H9 (cell line): ENCODE measurements around the gene FPGT. TPM values are rescaled to one million over a fixed set of nuclear protein-coding genes. Genes with fewer than 3 reads are reported as not detected.
A peak's percentile ranks its signal among the peaks of the same experiment; 100 is the strongest.

ENCODE experiments used
- DNase-seq: peaks from one replicate; pipeline ENCODE4 v3.0.0-alpha.2; 2017
- H2AFZ ChIP-seq: one replicate; pipeline ENCODE4 v1.6.1; 2013; ENCODE audit warnings: mild to moderate bottlenecking, low read length, control low read depth, moderate library complexity
- H2AK5ac ChIP-seq: 2 replicates; pipeline ENCODE4 v1.6.1; 2013; ENCODE audit warnings: low read length, control low read depth, mixed read lengths; ENCODE audit not compliant: insufficient read length
- H2BK120ac ChIP-seq: one replicate; pipeline ENCODE4 v1.6.1; 2013; ENCODE audit warnings: low read depth, mild to moderate bottlenecking, low read length, control low read depth, inconsistent platforms; ENCODE audit not compliant: poor library complexity, severe bottlenecking
- H2BK12ac ChIP-seq: 2 replicates; pipeline ENCODE4 v1.6.1; 2013; ENCODE audit warnings: low read length, control low read depth, mixed read lengths, low read depth; ENCODE audit not compliant: insufficient read length
- H2BK15ac ChIP-seq: 2 replicates; pipeline ENCODE4 v1.6.1; 2013; ENCODE audit warnings: low read depth, low read length, control low read depth
- H2BK20ac ChIP-seq: one replicate; pipeline ENCODE4 v1.6.1; 2013; ENCODE audit warnings: low read depth, mild to moderate bottlenecking, low read length, control low read depth, inconsistent platforms; ENCODE audit not compliant: poor library complexity, severe bottlenecking
- H2BK5ac ChIP-seq: 2 replicates; pipeline ENCODE4 v1.6.1; 2013; ENCODE audit warnings: low read length, control low read depth, mixed read lengths; ENCODE audit not compliant: insufficient read length
- H3K14ac ChIP-seq: 2 replicates; pipeline ENCODE4 v1.6.1; 2013; ENCODE audit warnings: low read length, control low read depth; ENCODE audit not compliant: insufficient read depth
- H3K18ac ChIP-seq: 2 replicates; pipeline ENCODE4 v1.6.1; 2013; ENCODE audit warnings: low read depth, mild to moderate bottlenecking, mixed read lengths, low read length, control low read depth; ENCODE audit not compliant: insufficient read length
- H3K23ac ChIP-seq: 2 replicates; pipeline ENCODE4 v1.6.1; 2013; ENCODE audit warnings: low read length, control low read depth, mixed read lengths, low read depth; ENCODE audit not compliant: insufficient read length
- H3K23me2 ChIP-seq: 2 replicates; pipeline ENCODE4 v1.6.1; 2013; ENCODE audit warnings: low read depth, mild to moderate bottlenecking, mixed read lengths, low read length, control low read depth; ENCODE audit not compliant: insufficient read length, poor library complexity, severe bottlenecking
- H3K27ac ChIP-seq: 2 replicates; pipeline ENCODE4 v1.5.1; 2013; ENCODE audit warnings: low read length, control low read depth, mixed read lengths, low read depth; ENCODE audit not compliant: insufficient read length
- H3K27me3 ChIP-seq: 2 replicates; pipeline ENCODE4 v1.6.1; 2013; ENCODE audit warnings: low read length, control low read depth, inconsistent platforms; ENCODE audit not compliant: insufficient read depth
- H3K4ac ChIP-seq: 2 replicates; pipeline ENCODE4 v1.6.1; 2013; ENCODE audit warnings: low read depth, mild to moderate bottlenecking, control low read depth, inconsistent platforms, low read length, moderate library complexity
- H3K4me1 ChIP-seq: 2 replicates; pipeline ENCODE4 v1.6.1; 2013; ENCODE audit warnings: low read length, control low read depth, inconsistent platforms; ENCODE audit not compliant: insufficient read depth
- H3K4me2 ChIP-seq: 2 replicates; pipeline ENCODE4 v1.6.1; 2013; ENCODE audit warnings: low read length, control low read depth, mixed read lengths; ENCODE audit not compliant: insufficient read length, insufficient read depth
- H3K56ac ChIP-seq: 2 replicates; pipeline ENCODE4 v1.6.1; 2013; ENCODE audit warnings: low read depth, mild to moderate bottlenecking, mixed read lengths, low read length, control low read depth; ENCODE audit not compliant: insufficient read length
- H3K79me1 ChIP-seq: 2 replicates; pipeline ENCODE4 v1.6.1; 2013; ENCODE audit warnings: low read depth, mild to moderate bottlenecking, moderate library complexity, low read length, control low read depth, inconsistent platforms; ENCODE audit not compliant: insufficient read depth, poor library complexity, severe bottlenecking
- H3K79me2 ChIP-seq: 2 replicates; pipeline ENCODE4 v1.6.1; 2013; ENCODE audit warnings: low read length, control low read depth, inconsistent platforms; ENCODE audit not compliant: insufficient read depth
- H3K9ac ChIP-seq: 2 replicates; pipeline ENCODE4 v1.6.1; 2013; ENCODE audit warnings: low read length, control low read depth, mixed read lengths; ENCODE audit not compliant: insufficient read length; ENCODE audit errors: extremely low read depth
- H3K9me3 ChIP-seq: one replicate; pipeline ENCODE4 v1.6.1; 2013; ENCODE audit warnings: low read depth, low read length, inconsistent platforms; ENCODE audit not compliant: control insufficient read depth
- H3T11ph ChIP-seq: one replicate; pipeline ENCODE4 v1.6.1; 2013; ENCODE audit warnings: mild to moderate bottlenecking, low read length, control low read depth, inconsistent platforms
- H4K20me1 ChIP-seq: one replicate; pipeline ENCODE4 v1.6.1; 2013; ENCODE audit not compliant: control insufficient read depth, insufficient read length, insufficient read depth
- H4K5ac ChIP-seq: 2 replicates; pipeline ENCODE4 v1.6.1; 2013; ENCODE audit warnings: low read depth, mild to moderate bottlenecking, mixed read lengths, low read length, control low read depth; ENCODE audit not compliant: insufficient read length
- H4K8ac ChIP-seq: replicated peaks from 2 replicates; pipeline ENCODE4 v1.6.1; 2013; ENCODE audit warnings: low read length, control low read depth, mixed read lengths, low read depth; ENCODE audit not compliant: insufficient read length
- H4K91ac ChIP-seq: 2 replicates; pipeline ENCODE4 v1.6.1; 2013; ENCODE audit warnings: low read depth, mild to moderate bottlenecking, moderate library complexity, mixed read lengths, low read length, control low read depth; ENCODE audit not compliant: insufficient read length
- H3K27ac Mint-ChIP-seq, 3 experiments: 2 replicates in 2 of 3; 3 replicates in 1 of 3; pipeline ENCODE4 v1.8.0; 2020 to 2021; ENCODE audit warnings: mixed read lengths in 3 of 3, mild to moderate bottlenecking in 1 of 3, moderate library complexity in 1 of 3
- H3K27me3 Mint-ChIP-seq: 2 replicates; pipeline ENCODE4 v1.8.0; 2021; ENCODE audit warnings: low read depth, mild to moderate bottlenecking, moderate library complexity, mixed read lengths
- H3K36me3 Mint-ChIP-seq, 3 experiments: 2 replicates in 2 of 3; 3 replicates in 1 of 3; pipeline ENCODE4 v1.8.0; 2020 to 2021; ENCODE audit warnings: low read depth in 3 of 3, mixed read lengths in 3 of 3; ENCODE audit not compliant: insufficient read depth in 1 of 3
- H3K4me1 Mint-ChIP-seq, 2 experiments: 2 replicates each; pipeline ENCODE4 v1.8.0; 2020; ENCODE audit warnings: mixed read lengths in 2 of 2
- H3K4me3 Mint-ChIP-seq, 2 experiments: 2 replicates in 1 of 2; 3 replicates in 1 of 2; pipeline ENCODE4 v1.8.0; 2020 to 2021; ENCODE audit warnings: mild to moderate bottlenecking in 2 of 2, mixed read lengths in 2 of 2, moderate library complexity in 1 of 2
- H3K9me3 Mint-ChIP-seq, 2 experiments: 2 replicates in 1 of 2; 3 replicates in 1 of 2; pipeline ENCODE4 v1.8.0; 2020; ENCODE audit warnings: mild to moderate bottlenecking in 2 of 2, mixed read lengths in 2 of 2, moderate library complexity in 1 of 2
- WGBS: extraction: QIAGEN DNeasy Blood & Tissue Kit; methylation state at CpG from one replicate; pipeline ENCODE4 v1.1.7; 2013; ENCODE audit warnings: missing lambda C conversion rate, low lambda C conversion rate, mixed read lengths; ENCODE audit not compliant: insufficient read length; ENCODE audit errors: extremely low coverage; 5-methylcytosine and 5-hydroxymethylcytosine counted together
- long read RNA-seq: library from polyadenylated mRNA; unstranded; transcript quantifications from one replicate; pipeline ENCODE4 v2.0.0, GENCODE V29; 2020
- total RNA-seq: library from RNA; stranded (reverse); gene quantifications from 2 replicates; pipeline ENCODE4 v1.2.1, GENCODE V29; 2021
- TF ChIP-seq, protein P1 (sequence below): fragments of 200-600 bp; sonication (generic); conservative IDR thresholded peaks from 3 replicates; pipeline ENCODE4 v1.8.0; 2021; ENCODE audit warnings: antibody characterized with exemption, mild to moderate bottlenecking

The FPGT gene
- total RNA-seq: 3.6 and 5.2 TPM in 2 replicates
- long read RNA-seq, transcript FPGT-202 (4 exons, 3,254 nt): major isoform, 13 of 17 reads
- long read RNA-seq, partial matches to known transcripts: 0 of 17 reads
- long read RNA-seq, other reads (novel, unspliced or antisense): 0 of 17 reads

DNA sequence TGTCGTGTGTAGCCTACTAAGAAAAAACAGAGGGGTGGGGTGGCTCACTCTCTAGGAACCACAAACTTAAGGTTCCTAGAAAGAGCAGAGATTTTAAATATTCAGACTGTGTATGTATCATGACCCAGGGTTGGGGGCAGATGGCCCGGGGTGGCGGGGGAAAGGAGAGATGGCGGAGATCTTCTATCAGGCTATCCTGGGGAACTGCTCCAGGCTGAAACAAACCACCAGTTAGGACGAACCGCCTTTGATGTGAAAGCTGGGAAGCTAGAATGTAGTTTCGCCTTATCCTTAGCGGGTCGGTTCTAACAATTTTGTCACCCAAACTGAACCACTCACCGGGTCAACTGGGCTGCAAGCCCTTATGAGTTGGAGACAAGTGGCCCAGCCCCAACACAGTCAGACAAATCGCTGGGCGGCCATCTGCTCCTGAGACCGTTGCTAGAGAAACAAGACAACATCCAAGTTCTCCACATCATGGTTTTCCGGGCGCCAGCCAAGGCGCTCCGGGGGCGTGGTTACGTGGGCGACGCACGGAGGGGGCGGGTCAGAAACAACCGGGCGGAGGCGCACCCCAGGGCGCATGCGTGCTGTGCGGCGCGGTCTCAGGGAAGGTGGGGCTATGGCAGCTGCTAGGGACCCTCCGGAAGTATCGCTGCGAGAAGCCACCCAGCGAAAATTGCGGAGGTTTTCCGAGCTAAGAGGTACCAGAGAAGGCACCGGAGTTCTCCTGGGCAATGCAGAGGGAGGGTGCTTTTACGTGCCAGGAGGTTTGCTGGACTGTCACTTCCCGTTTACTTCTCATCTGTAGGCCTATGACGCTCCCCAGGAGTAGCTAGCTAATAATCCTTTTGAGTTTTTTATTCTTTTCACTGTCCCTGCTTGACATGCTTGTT is at the start of gene FPGT, which contains the start of gene LRRIQ3:
Gene FPGT, plus strand, starts transcription at position 586 of the 896 bp plus-strand sequence. Its CDS starts 37 bp downstream, at position 623.
Gene LRRIQ3, minus strand, starts transcription at position 520 of the 896 bp plus-strand sequence. CDS start 14,492 bp downstream, outside the sequence.
- Histone ChIP-seq H4K20me1 (no peaks in the 10 kb centered on the region), H2BK20ac (no peak within 1 kb of the TSS), H3K4me2 (peak within 1 kb of the TSS; percentile 36), H3K9me3 (no peaks in the 10 kb centered on the region), H3K27me3 (no peaks in the 10 kb centered on the region), H3K27ac (no peak within 1 kb of the TSS), H3K14ac (peak within 1 kb of the TSS; percentile 89; the same call in 1 of the 2 replicates), H3K18ac (peak within 1 kb of the TSS; percentile 88), H3T11ph (no peak within 1 kb of the TSS), H2BK5ac (no peak within 1 kb of the TSS), H2AFZ (peak within 1 kb of the TSS; percentile 90), H3K79me1 (no peaks in the 10 kb centered on the region), H4K91ac (no peak within 1 kb of the TSS), H4K5ac (no peak within 1 kb of the TSS), H3K23ac (no peak within 1 kb of the TSS), H3K23me2 (peaks cover 5% of the 10 kb centered on the region), H3K9ac (no peak within 1 kb of the TSS), H3K56ac (no peak within 1 kb of the TSS), H2BK12ac (no peak within 1 kb of the TSS), H4K8ac (no peak within 1 kb of the TSS), H2BK120ac (peak within 1 kb of the TSS; percentile 24), H2BK15ac (no peak within 1 kb of the TSS), H2AK5ac (no peak within 1 kb of the TSS), H3K4me1 (no peaks in the 10 kb centered on the region), H3K4ac (no peak within 1 kb of the TSS), H3K79me2 (no peaks in the 10 kb centered on the region)
- Mint-ChIP-seq H3K9me3 (0 out of 5 replicates have a peak, but pooled peaks cover 0 to 1% of the 10 kb centered on the region in 2 experiments), H3K27me3 (peaks cover 2% of the 10 kb centered on the region), H3K27ac (peak within 1 kb of the TSS in 2 of 3 experiments; percentile 2 to 98; a peak in 3 of 7 replicates), H3K4me3 (peak within 1 kb of the TSS; percentile 72 to 78), H3K36me3 (no peaks in the 10 kb centered on the region), H3K4me1 (peaks cover 2 to 12% of the 10 kb centered on the region in 2 experiments; a peak in 3 of 4 replicates)
- TF ChIP-seq, protein P1, sequence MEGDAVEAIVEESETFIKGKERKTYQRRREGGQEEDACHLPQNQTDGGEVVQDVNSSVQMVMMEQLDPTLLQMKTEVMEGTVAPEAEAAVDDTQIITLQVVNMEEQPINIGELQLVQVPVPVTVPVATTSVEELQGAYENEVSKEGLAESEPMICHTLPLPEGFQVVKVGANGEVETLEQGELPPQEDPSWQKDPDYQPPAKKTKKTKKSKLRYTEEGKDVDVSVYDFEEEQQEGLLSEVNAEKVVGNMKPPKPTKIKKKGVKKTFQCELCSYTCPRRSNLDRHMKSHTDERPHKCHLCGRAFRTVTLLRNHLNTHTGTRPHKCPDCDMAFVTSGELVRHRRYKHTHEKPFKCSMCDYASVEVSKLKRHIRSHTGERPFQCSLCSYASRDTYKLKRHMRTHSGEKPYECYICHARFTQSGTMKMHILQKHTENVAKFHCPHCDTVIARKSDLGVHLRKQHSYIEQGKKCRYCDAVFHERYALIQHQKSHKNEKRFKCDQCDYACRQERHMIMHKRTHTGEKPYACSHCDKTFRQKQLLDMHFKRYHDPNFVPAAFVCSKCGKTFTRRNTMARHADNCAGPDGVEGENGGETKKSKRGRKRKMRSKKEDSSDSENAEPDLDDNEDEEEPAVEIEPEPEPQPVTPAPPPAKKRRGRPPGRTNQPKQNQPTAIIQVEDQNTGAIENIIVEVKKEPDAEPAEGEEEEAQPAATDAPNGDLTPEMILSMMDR: no peak
- no CpG with 5 or more reads among the region's 41 CpGs for WGBS
- DNase-seq: peak; percentile 95
